K562 (cell line): ENCODE data around the gene ZNF10. TPM values are rescaled to one million over a fixed set of nuclear protein-coding genes. Genes with fewer than 3 reads are reported as not detected.
A peak's percentile ranks its signal among the peaks of the same experiment; 100 is the strongest.

Experiments
- CBFA2T2 ChIP-seq: fragments of 450-650 bp; conservative IDR thresholded peaks from 2 replicates; pipeline ENCODE4 v1.6.1; 2017; ENCODE audit warnings: mild to moderate bottlenecking
- E2F3 ChIP-seq: fragments of 250-450 bp; sonication (Bioruptor Pico); IDR thresholded peaks from 2 replicates; pipeline ENCODE4 v1.4.0; 2020; ENCODE audit warnings: mild to moderate bottlenecking
- GTF3C2 ChIP-seq: IDR thresholded peaks from 3 replicates; pipeline ENCODE4 v1.6.1; 2011; ENCODE audit warnings: borderline replicate concordance, mild to moderate bottlenecking, moderate library complexity; ENCODE audit not compliant: insufficient read length; ENCODE audit errors: extremely low read depth
- MAFF ChIP-seq: IDR thresholded peaks from 2 replicates; pipeline ENCODE4 v1.6.1; 2012; ENCODE audit warnings: low read length, improper control_type of control experiment
- POLR2B ChIP-seq: fragments of 450-650 bp; IDR thresholded peaks from 2 replicates; pipeline ENCODE4 v1.6.1; 2018; ENCODE audit warnings: low read depth; ENCODE audit not compliant: partially characterized antibody
- TAF1 ChIP-seq: IDR thresholded peaks from 2 replicates; pipeline ENCODE4 v1.6.1; 2011; ENCODE audit warnings: mild to moderate bottlenecking, low read length, moderate library complexity; ENCODE audit not compliant: insufficient read depth, control insufficient read depth, severe bottlenecking; ENCODE audit errors: extremely low read depth
- YY1 ChIP-seq, 3 experiments: IDR thresholded peaks; 2 replicates each; pipeline ENCODE4 v1.6.1; 2011; ENCODE audit warnings: low read length in 2 of 3, mild to moderate bottlenecking in 2 of 3, moderate library complexity in 2 of 3, borderline replicate concordance in 1 of 3, control low read depth in 1 of 3, low read depth in 1 of 3; ENCODE audit not compliant: insufficient read depth in 3 of 3, insufficient replicate concordance in 2 of 3, control insufficient read depth in 1 of 3, insufficient read length in 1 of 3; ENCODE audit errors: extremely low read depth in 1 of 3
- polyA plus RNA-seq, 8 experiments: library from polyadenylated mRNA; depleted of rRNA in 4 of 8; stranded (reverse) in 5 of 8; unstranded in 3 of 8; fragments of >200 nt; fragmentation: Nextera tagmentation in 2 of 8; fragmentation: Illumina TruSeq in 1 of 8; extraction: Ambion mirVana in 2 of 8; extraction: Trizol in 1 of 8; gene quantifications; 2 replicates each; pipeline versions ENCODE4 v1.2.1 to v1.2.3, GENCODE V29; 2011 to 2014; ENCODE audit warnings: inconsistent platforms in 1 of 8, missing spikeins in 1 of 8
- total RNA-seq, 7 experiments: library from RNA; depleted of rRNA in 6 of 7; stranded (reverse); fragments of >200 nt in 6 of 7; fragmentation: Illumina TruSeq in 2 of 7; extraction: Trizol in 2 of 7; gene quantifications; 2 replicates each; pipeline versions ENCODE4 v1.2.1 to v1.2.3, GENCODE V29; 2011 to 2021; ENCODE audit warnings: low replicate concordance in 1 of 7
- TF ChIP-seq, protein P1 (sequence below): fragments of 450-650 bp; IDR thresholded peaks from 2 replicates; pipeline ENCODE4 v1.6.1; 2017; ENCODE audit warnings: mild to moderate bottlenecking, moderate library complexity
- TF ChIP-seq, protein P2 (sequence below), 2 experiments: fragments of 450-650 bp; IDR thresholded peaks; 2 replicates each; pipeline ENCODE4 v1.6.1; 2016; ENCODE audit warnings: mild to moderate bottlenecking in 2 of 2, borderline replicate concordance in 1 of 2, low read depth in 1 of 2, moderate library complexity in 1 of 2
- TF ChIP-seq, protein P3 (sequence below), 3 experiments: fragments of 200-800 bp in 1 of 3; sonication (Bioruptor generic) in 1 of 3; sonication (generic) in 1 of 3; formaldehyde crosslinking in 1 of 3; IDR thresholded peaks; 2 replicates each; pipeline versions ENCODE4 v1.6.1 to v1.8.0; 2016 to 2022; ENCODE audit warnings: mild to moderate bottlenecking in 2 of 3, missing compliant biosample characterization in 2 of 3, missing genetic modification characterization in 2 of 3, missing genetic modification reagents in 1 of 3

ZNF10 gene
- total and polyA plus RNA-seq, 9 of the 15 experiments (the other 6 are each of a cell fraction or from before 2014, with no cell fraction given) = 3.5 to 5.8 (median 4.9) TPM

DNA sequence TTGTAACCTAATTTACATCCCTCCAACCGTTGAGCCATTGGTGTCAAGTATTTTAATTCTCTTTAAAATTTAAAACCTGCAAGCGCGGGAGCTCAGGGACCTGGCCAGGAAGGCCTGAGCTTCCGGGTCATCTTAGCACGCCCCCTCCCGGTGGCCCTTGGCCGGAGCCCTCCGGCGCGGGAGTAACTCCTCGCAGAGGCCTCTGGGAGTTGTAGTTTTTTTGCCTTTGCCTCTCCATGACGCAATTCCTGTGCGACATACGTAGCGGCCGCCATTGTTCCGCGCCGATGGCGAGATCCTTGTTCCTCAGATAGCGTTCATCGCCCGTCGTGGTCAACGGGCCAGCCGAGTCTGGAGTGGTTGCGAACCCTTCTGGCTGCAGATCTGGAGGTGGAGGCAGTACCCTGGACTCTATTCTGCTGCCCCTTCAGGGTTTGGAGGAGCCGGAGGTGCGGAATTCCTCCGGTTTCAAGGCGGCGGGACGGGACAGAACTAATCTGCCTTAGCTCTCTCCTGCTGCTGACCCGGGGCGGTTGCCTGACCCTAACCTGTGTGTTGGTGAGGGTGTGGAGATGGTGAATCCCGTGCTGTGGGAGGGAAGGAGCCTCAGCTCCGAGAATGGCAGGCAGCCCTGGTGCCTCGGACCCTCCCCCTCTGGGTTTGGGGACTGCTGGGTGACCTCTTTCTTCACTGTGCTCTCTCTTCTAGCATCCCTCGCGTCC lies 51.0 kb downstream of the ZNF10 start, which contains the start of gene ZNF268 (continued):
- TF ChIP-seq MAFF (no peak), YY1 (IDR thresholded peaks at IDR 0.05; ENCODE audit: borderline replicate concordance in 1 of 3, control insufficient read depth in 1 of 3, extremely low read depth in 1 of 3, insufficient read depth in 3 of 3, insufficient read length in 1 of 3, insufficient replicate concordance in 2 of 3, low read depth in 1 of 3, low read length in 2 of 3) (peak; percentile 89 to 99 (median 98)), GTF3C2 (no peak), POLR2B (peak; percentile 75), TAF1 (peak; percentile 52), E2F3 (CRISPR knock-in tag) (peak; percentile 38; the same call in 1 of the 2 replicates), CBFA2T2 (no peak)
- TF ChIP-seq, protein P1, sequence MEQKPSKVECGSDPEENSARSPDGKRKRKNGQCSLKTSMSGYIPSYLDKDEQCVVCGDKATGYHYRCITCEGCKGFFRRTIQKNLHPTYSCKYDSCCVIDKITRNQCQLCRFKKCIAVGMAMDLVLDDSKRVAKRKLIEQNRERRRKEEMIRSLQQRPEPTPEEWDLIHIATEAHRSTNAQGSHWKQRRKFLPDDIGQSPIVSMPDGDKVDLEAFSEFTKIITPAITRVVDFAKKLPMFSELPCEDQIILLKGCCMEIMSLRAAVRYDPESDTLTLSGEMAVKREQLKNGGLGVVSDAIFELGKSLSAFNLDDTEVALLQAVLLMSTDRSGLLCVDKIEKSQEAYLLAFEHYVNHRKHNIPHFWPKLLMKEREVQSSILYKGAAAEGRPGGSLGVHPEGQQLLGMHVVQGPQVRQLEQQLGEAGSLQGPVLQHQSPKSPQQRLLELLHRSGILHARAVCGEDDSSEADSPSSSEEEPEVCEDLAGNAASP = no peak
- TF ChIP-seq, protein P2, sequence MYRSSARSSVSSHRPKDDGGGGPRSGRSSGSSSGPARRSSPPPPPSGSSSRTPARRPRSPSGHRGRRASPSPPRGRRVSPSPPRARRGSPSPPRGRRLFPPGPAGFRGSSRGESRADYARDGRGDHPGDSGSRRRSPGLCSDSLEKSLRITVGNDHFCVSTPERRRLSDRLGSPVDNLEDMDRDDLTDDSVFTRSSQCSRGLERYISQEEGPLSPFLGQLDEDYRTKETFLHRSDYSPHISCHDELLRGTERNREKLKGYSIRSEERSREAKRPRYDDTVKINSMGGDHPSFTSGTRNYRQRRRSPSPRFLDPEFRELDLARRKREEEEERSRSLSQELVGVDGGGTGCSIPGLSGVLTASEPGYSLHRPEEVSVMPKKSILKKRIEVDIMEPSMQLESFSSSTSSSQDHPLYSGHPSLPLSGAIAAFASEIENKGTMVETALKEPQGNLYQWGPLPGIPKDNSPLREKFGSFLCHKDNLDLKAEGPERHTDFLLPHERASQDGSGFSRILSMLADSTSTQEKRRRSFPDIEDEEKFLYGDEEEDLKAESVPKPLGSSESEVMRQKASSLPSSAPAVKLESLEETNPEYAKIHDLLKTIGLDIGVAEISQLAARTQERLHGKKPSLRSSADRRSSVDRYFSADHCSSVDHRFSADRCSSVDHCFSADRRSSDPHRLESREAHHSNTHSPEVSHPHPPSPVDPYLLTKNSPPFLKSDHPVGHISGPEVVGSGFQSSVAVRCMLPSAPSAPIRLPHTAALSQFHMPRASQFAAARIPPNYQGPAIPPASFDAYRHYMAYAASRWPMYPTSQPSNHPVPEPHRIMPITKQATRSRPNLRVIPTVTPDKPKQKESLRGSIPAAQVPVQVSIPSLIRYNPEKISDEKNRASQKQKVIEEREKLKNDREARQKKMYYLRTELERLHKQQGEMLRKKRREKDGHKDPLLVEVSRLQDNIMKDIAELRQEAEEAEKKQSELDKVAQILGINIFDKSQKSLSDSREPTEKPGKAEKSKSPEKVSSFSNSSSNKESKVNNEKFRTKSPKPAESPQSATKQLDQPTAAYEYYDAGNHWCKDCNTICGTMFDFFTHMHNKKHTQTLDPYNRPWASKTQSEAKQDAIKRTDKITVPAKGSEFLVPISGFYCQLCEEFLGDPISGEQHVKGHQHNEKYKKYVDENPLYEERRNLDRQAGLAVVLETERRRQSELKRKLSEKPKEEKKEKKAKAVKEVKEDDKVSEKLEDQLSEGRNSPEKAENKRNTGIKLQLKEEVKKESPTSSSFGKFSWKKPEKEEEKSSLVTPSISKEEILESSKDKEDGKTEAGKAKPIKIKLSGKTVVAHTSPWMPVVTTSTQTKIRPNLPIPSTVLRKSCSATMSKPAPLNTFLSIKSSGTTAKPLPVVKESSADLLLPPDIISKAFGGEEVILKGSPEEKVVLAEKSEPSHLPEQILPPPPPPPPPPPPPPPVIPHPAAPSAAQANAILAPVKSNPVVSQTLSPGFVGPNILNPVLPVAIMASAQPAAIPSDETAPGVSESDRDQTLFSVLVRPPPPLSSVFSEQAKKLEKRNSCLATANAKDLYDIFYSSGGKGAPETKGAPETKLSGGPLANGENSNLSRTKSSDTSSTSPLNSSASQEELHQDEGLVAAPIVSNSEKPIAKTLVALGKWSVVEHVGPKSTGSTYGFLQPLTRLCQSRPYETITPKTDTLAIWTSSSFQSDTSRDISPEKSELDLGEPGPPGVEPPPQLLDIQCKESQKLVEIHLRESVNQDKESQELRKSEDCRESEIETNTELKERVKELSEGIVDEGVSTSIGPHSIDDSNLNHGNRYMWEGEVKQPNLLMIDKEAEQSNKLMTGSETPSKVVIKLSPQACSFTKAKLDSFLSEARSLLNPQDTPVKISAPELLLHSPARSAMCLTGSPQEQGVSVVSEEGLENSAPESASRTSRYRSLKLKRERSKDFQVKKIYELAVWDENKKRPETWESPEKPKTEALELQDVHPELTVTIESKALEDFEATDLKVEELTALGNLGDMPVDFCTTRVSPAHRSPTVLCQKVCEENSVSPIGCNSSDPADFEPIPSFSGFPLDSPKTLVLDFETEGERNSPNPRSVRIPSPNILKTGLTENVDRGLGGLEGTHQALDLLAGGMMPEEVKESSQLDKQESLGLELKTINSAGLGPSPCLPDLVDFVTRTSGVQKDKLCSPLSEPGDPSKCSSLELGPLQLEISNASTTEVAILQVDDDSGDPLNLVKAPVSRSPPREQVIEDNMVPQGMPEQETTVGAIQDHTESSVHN (IDR thresholded peaks at IDR 0.05; ENCODE audit: borderline replicate concordance in 1 of 2, low read depth in 1 of 2) = no peak
- TF ChIP-seq, protein P3, sequence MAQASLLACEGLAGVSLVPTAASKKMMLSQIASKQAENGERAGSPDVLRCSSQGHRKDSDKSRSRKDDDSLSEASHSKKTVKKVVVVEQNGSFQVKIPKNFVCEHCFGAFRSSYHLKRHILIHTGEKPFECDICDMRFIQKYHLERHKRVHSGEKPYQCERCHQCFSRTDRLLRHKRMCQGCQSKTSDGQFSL (CRISPR knock-in tag; IDR thresholded peaks at IDR 0.05) = no peak
- TF ChIP-seq, protein P3 (tag; IDR thresholded peaks at IDR 0.05) = no peak
